Esophagus squamous epithelium (tissue), 4 donors: ENCODE measurements around the gene IL12B.

Source experiments
- CTCF ChIP-seq, 6 experiments: fragments of 450-650 bp in 4 of 6; fragments of 200-600 bp in 2 of 6; sonication (generic) in 2 of 6; IDR thresholded peaks; one replicate each; pipeline ENCODE4 v1.5.1; 2016 to 2019; ENCODE audit warnings: antibody characterized with exemption in 6 of 6, mild to moderate bottlenecking in 4 of 6, moderate library complexity in 4 of 6
- POLR2A ChIP-seq, 4 donors: fragments of 450-650 bp; IDR thresholded peaks; one replicate each; pipeline ENCODE4 v1.6.1; 2017; ENCODE audit warnings: antibody characterized with exemption in 4 of 4, mild to moderate bottlenecking in 4 of 4, moderate library complexity in 3 of 4

- TF ChIP-seq CTCF (IDR thresholded peaks at IDR 0.05): no peak
- TF ChIP-seq POLR2A (IDR thresholded peaks at IDR 0.05): no peak
Observed at GRCh38 chr5:159319832-159320231, 10.5 kb downstream of the IL12B start.
